ENCODE results near the gene DAAM1. TPM values are rescaled to one million over a fixed set of nuclear protein-coding genes. Genes with fewer than 3 reads are reported as not detected.

The DAAM1 gene
- total RNA-seq, 1 donor, result 19.5 TPM

DNA sequence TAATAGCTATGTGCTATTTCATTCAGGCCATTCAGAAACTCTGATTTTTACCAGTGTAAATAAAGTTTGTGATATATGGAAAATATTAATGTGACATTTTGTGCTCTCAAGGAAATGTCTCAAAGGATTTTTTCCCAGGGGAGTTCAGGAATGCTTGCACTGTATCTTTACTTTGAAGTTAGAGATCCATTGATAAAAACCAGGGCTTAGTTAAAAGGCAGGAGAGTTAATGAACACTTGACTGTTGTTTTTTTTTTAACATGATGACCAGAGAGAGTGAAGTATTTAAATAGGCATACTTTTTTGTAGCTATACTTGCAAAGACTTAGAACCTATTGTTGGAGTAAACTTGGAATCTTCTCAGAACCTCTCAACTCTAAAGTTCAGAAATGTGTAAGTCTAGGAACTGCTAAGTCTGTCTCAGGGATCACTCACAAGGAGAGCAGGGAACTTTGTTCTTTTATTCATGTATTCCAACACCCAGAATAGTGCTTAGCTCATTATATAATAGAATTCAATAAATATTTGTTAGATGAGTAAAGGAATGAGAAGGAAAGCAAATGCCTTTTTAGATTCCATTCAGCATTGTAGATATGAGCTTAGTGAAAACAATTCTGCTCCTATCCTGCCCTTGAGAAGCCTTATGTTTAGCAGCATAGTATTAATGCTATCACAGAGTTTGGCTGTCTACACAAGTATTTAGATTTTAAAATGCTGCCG is 117.5 kb downstream of the DAAM1 start:
- Histone ChIP-seq H3K27me3 (ENCODE audit: insufficient read depth, low read length) (no peaks in the 10 kb centered on the region), H4K20me1 (ENCODE audit: insufficient read depth, low read length) (no peaks in the 10 kb centered on the region), H3K27ac (ENCODE audit: low read depth, low read length) (peak overlapping the region; percentile 82), H3K79me2 (ENCODE audit: insufficient read depth, low read length) (no peaks in the 10 kb centered on the region), H2AFZ (ENCODE audit: low read length) (no peak overlapping the region), H3K36me3 (ENCODE audit: insufficient read depth, low read length) (no peaks in the 10 kb centered on the region), H3K4me1 (ENCODE audit: insufficient read depth, low read length) (peaks cover 47% of the 10 kb centered on the region), H3K4me3 (ENCODE audit: insufficient read depth, low read length) (no peak overlapping the region), H3K9me3 (ENCODE audit: low read depth, low read length) (no peaks in the 10 kb centered on the region), H3K4me2 (ENCODE audit: insufficient read depth, low read length) (peak overlapping the region; percentile 43)
- DNase-seq (ENCODE audit: insufficient read length, low spot score, missing footprints), result no peak
- no peak for TF ChIP-seq CTCF (IDR thresholded peaks at IDR 0.05; ENCODE audit: extremely low read depth, low read depth, low read length)

GRCh38 chr14:59306775-59307174 is 118.3 kb downstream of the DAAM1 start:
- no peaks in the 10 kb centered on the region for H3K27me3 ChIP-seq (ENCODE audit: insufficient read depth, low read length)
- no peak for TF ChIP-seq CTCF (IDR thresholded peaks at IDR 0.05; ENCODE audit: extremely low read depth, low read depth, low read length)

DNA sequence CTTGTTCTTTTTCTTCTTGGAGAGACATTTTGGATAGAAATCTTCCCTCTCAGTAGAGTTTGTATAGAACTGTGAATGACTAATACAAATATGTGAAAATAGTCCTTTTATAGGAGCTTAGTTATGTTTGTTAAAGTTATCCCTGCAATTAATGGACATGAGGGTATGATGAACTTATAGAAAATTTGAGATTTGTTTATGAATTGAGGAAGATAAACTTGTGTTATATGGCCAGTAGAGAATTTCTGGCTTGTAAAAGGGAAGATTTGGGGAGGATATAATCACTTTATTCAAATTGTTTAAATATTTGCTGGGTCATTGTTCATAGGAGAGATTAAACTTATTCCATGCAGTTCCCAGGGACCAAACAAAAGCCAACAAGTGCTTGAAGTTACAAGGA is 119.6 kb downstream of the DAAM1 start:
- Histone ChIP-seq H3K27ac (ENCODE audit: low read depth, low read length) (peak overlapping the region; percentile 4), H4K20me1 (ENCODE audit: insufficient read depth, low read length) (no peaks in the 10 kb centered on the region), H3K4me3 (ENCODE audit: insufficient read depth, low read length) (no peak overlapping the region), H2AFZ (ENCODE audit: low read length) (no peak overlapping the region), H3K79me2 (ENCODE audit: insufficient read depth, low read length) (no peaks in the 10 kb centered on the region), H3K36me3 (ENCODE audit: insufficient read depth, low read length) (no peaks in the 10 kb centered on the region), H3K27me3 (ENCODE audit: insufficient read depth, low read length) (no peaks in the 10 kb centered on the region), H3K9me3 (ENCODE audit: low read depth, low read length) (no peaks in the 10 kb centered on the region), H3K4me2 (ENCODE audit: insufficient read depth, low read length) (no peak overlapping the region), H3K4me1 (ENCODE audit: insufficient read depth, low read length) (peaks cover 43% of the 10 kb centered on the region)
- no peak for TF ChIP-seq CTCF (IDR thresholded peaks at IDR 0.05; ENCODE audit: extremely low read depth, low read depth, low read length)
- DNase-seq (ENCODE audit: insufficient read length, low spot score, missing footprints), result no peak

More at GRCh38 chr14:59306775-59307174, 118.3 kb downstream of the DAAM1 start:
- Histone ChIP-seq H3K4me1 (ENCODE audit: insufficient read depth, low read length) (peaks cover 47% of the 10 kb centered on the region), H3K4me2 (ENCODE audit: insufficient read depth, low read length) (peak overlapping the region; percentile 43), H2AFZ (ENCODE audit: low read length) (no peak overlapping the region), H3K36me3 (ENCODE audit: insufficient read depth, low read length) (no peaks in the 10 kb centered on the region), H4K20me1 (ENCODE audit: insufficient read depth, low read length) (no peaks in the 10 kb centered on the region), H3K4me3 (ENCODE audit: insufficient read depth, low read length) (no peak overlapping the region), H3K9me3 (ENCODE audit: low read depth, low read length) (no peaks in the 10 kb centered on the region), H3K79me2 (ENCODE audit: insufficient read depth, low read length) (no peaks in the 10 kb centered on the region), H3K27ac (ENCODE audit: low read depth, low read length) (peak overlapping the region; percentile 82)
- DNase-seq (ENCODE audit: insufficient read length, low spot score, missing footprints), result no peak

GRCh38 chr14:59308673-59309072 is 120.2 kb downstream of the DAAM1 start:
- Histone ChIP-seq H3K4me1 (ENCODE audit: insufficient read depth, low read length) (peaks cover 38% of the 10 kb centered on the region), H3K4me2 (ENCODE audit: insufficient read depth, low read length) (no peak overlapping the region), H3K27me3 (ENCODE audit: insufficient read depth, low read length) (no peaks in the 10 kb centered on the region), H4K20me1 (ENCODE audit: insufficient read depth, low read length) (no peaks in the 10 kb centered on the region), H3K36me3 (ENCODE audit: insufficient read depth, low read length) (no peaks in the 10 kb centered on the region), H3K27ac (ENCODE audit: low read depth, low read length) (peak overlapping the region; percentile 4), H3K79me2 (ENCODE audit: insufficient read depth, low read length) (no peaks in the 10 kb centered on the region), H3K4me3 (ENCODE audit: insufficient read depth, low read length) (no peak overlapping the region), H3K9me3 (ENCODE audit: low read depth, low read length) (no peaks in the 10 kb centered on the region), H2AFZ (ENCODE audit: low read length) (no peak overlapping the region)
- DNase-seq (ENCODE audit: insufficient read length, low spot score, missing footprints), result no peak
- TF ChIP-seq CTCF (IDR thresholded peaks at IDR 0.05; ENCODE audit: extremely low read depth, low read depth, low read length), result no peak

Data from osteoblast (primary cell).